ENCODE data around the gene ARMCX4. TPM values are rescaled to one million over a fixed set of nuclear protein-coding genes. Genes with fewer than 3 reads are reported as not detected.

The ARMCX4 gene
- total and polyA plus RNA-seq, 2 of the 8 experiments (the other 6 are each of a cell fraction or from before 2014, with no cell fraction given) = 3.7 to 14.5 TPM

GRCh38 chrX:101485212-101485949, at the start of gene ARMCX4 (continued):
- TF ChIP-seq CHD7 (IDR thresholded peaks at IDR 0.05; ENCODE audit: insufficient replicate concordance, low read length) (no peak), RFX5 (IDR thresholded peaks at IDR 0.05; ENCODE audit: borderline replicate concordance, low read depth, low read length) (no peak), JUND (IDR thresholded peaks at IDR 0.05; ENCODE audit: low read length) (no peak), CTCF (IDR thresholded peaks at IDR 0.05; ENCODE audit: control extremely low read depth in 1 of 3, insufficient read depth in 1 of 3, low read depth in 1 of 3, low read length in 3 of 3) (no peak), RXRA (IDR thresholded peaks at IDR 0.05; ENCODE audit: insufficient read depth, low read depth, low read length) (no peak), RBBP5 (IDR thresholded peaks at IDR 0.05; ENCODE audit: borderline replicate concordance, low read depth, low read length) (no peak), CHD1 (IDR thresholded peaks at IDR 0.05; ENCODE audit: low read depth, low read length) (no peak), NRF1 (IDR thresholded peaks at IDR 0.05; ENCODE audit: low read depth, low read length) (no peak)

Data from H1 (cell line).